ENCODE results near the gene PITX1. TPM values are rescaled to one million over a fixed set of nuclear protein-coding genes. Genes with fewer than 3 reads are reported as not detected.

Gene PITX1
- total RNA-seq, 4 donors from 2014 or later: 0.15 to 3.9 (median 1.6) TPM

DNA sequence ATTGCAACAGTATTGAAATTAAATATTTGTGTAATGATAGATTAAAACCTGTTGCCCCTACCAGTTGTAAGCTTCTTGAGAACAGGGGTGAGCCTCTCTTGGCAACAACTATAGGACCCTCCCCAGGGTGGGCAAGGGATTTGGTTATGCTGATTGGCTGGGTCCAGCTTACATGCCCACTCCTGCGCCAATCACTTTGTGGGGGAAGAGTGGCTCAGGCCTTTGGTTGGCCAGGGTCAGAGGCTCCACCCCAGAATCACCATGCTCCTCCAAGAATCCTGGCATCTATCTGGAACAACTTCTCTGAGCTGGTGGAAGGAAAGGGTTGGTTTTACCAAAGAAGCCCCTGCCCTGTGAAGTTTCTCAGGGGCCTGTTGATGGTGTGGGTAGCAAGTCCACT is 8.6 kb upstream of the PITX1 start:
- 100% methylated on average over 1 of the region's 1 CpG for WGBS, 2 donors
- no peak for DNase-seq (ENCODE audit: low spot score in 2 of 2)
- intact Hi-C loops (cut with DNase I; ENCODE audit: low total_unique reads): no loop called here
- TF ChIP-seq, protein P1, sequence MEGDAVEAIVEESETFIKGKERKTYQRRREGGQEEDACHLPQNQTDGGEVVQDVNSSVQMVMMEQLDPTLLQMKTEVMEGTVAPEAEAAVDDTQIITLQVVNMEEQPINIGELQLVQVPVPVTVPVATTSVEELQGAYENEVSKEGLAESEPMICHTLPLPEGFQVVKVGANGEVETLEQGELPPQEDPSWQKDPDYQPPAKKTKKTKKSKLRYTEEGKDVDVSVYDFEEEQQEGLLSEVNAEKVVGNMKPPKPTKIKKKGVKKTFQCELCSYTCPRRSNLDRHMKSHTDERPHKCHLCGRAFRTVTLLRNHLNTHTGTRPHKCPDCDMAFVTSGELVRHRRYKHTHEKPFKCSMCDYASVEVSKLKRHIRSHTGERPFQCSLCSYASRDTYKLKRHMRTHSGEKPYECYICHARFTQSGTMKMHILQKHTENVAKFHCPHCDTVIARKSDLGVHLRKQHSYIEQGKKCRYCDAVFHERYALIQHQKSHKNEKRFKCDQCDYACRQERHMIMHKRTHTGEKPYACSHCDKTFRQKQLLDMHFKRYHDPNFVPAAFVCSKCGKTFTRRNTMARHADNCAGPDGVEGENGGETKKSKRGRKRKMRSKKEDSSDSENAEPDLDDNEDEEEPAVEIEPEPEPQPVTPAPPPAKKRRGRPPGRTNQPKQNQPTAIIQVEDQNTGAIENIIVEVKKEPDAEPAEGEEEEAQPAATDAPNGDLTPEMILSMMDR (IDR thresholded peaks at IDR 0.05): no peak
- no peak for TF ChIP-seq POLR2A (IDR thresholded peaks at IDR 0.05)
- no peak overlapping the region for H3K4me3 ChIP-seq (ENCODE audit: low read depth, poor library complexity, severe bottlenecking)

DNA sequence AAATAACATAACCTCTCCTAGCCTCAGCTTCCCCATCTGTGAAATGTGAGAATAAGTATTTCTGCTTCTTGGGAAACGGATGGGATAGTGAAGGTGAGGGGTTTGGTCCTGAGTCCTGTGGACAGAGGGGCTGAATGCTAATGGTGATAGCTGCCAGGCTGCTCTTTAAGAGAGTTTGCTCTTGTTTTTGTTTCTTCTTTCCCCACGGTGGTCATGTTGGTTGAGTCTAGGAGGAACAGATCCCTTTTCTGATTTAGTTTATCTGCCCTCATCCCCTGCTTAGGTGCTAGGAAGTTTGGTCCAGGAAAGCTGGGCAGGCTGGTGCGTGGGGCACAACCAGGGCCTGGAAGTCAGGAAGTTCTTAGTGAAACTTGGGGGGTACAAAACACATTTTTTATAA is 7.7 kb upstream of the PITX1 start:
- intact Hi-C loops (cut with DNase I; ENCODE audit: low total_unique reads): no loop called here
- TF ChIP-seq POLR2A (IDR thresholded peaks at IDR 0.05): no peak
- TF ChIP-seq, protein P1 (IDR thresholded peaks at IDR 0.05): no peak
- H3K4me3 ChIP-seq (ENCODE audit: low read depth, poor library complexity, severe bottlenecking): no peak overlapping the region
- WGBS, 2 donors: 73 to 80% methylated on average over 3 of the region's 3 CpGs
- DNase-seq (ENCODE audit: low spot score in 2 of 2): no peak

DNA sequence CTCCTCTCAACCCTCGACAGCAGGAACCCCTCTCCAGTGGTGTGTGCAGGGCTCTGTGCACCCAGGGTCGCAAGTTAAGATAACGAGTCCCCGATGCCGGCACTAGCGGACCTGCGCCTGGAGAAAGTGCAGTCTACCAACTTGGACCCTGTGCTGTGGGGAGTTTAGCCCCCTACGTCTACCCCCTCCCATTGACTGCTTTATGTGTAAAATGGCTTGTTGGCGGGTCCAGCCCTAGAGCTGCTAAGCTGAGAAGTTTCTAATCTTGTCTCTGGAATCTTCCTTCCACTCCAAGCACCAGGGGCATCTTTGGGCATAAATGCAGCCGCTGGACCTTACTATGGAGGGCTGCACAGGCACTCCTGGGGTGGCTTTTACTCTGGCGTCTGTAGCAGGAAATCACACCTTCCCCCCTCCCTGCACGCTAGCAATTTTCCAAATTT is 7.1 kb upstream of the PITX1 start:
- no peak overlapping the region for H3K4me3 ChIP-seq (ENCODE audit: low read depth, poor library complexity, severe bottlenecking)
- intact Hi-C loops (cut with DNase I; ENCODE audit: low total_unique reads): no loop called here
- no peak for DNase-seq (ENCODE audit: low spot score in 2 of 2)
- TF ChIP-seq, protein P1 (IDR thresholded peaks at IDR 0.05): no peak
- no peak for TF ChIP-seq POLR2A (IDR thresholded peaks at IDR 0.05)
- 64 to 67% methylated on average over 12 of the region's 12 CpGs for WGBS, 2 donors

DNA sequence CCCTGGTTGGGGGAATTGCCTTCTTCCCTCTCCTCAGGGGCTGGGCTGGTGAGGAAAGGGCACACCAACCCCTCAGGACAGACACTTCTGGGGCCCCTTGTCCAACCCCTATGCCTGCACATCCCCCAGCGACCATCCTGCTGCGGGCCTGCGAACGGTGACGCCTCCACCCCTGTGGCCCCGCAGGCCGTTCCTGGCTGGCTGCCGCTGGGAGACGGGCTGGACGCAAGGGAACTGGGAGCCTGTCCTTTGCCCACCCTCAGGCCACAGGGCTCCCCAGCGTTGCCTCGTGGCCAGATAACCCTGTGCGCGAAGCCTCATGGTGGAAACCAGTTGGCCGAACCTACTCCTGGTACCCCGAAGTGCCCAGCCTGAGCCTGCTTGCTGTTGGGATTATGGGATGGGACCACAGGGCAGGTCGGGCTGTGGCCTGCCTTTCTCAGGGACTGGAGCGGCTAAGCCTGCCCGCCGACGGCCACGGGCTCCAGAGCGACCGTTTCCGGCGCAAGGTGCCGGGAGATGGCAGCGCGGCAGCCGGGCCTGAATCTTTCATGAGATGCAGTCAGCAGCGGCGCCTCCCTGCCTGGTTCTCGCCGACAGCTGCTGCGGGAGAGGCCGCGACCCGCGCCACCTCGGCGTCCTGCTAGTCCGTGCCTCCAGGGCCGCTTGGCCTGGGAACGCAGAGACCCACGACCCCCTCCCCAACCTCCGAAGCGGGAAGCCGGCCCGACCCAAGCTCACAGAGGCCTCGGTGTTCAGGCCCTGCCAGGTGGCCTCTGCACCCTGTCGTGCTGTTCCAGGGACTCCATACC is 6.5 kb upstream of the PITX1 start:
- DNase-seq (ENCODE audit: low spot score in 2 of 2): no peak
- 9 to 13% methylated on average over 38 to 39 of the region's 51 CpGs for WGBS, 2 donors
- no peak overlapping the region for H3K4me3 ChIP-seq (ENCODE audit: low read depth, poor library complexity, severe bottlenecking)
- no peak for TF ChIP-seq POLR2A (IDR thresholded peaks at IDR 0.05)
- TF ChIP-seq, protein P1 (IDR thresholded peaks at IDR 0.05): no peak
- intact Hi-C loops (cut with DNase I; ENCODE audit: low total_unique reads): no loop called here

DNA sequence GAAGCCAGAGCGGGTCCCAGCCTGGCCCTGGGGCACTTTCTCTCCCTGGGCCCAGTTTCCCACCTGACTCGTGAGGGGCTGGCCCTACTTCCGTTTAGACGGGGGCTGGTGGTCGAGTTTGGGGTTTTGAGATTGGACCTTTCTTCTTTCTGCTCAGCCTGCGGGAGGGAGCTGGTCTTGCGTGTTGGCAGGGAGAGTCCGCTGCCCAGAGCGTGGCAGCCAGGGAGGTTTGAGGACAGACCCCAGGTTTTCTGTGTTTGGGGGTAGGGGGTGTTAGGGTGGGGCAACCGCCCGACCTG is 6.0 kb upstream of the PITX1 start:
- no peak for TF ChIP-seq POLR2A (IDR thresholded peaks at IDR 0.05)
- TF ChIP-seq, protein P1 (IDR thresholded peaks at IDR 0.05): no peak
- 17 to 22% methylated on average over 10 to 11 of the region's 11 CpGs for WGBS, 2 donors
- intact Hi-C loops (cut with DNase I; ENCODE audit: low total_unique reads): no loop called here
- no peak overlapping the region for H3K4me3 ChIP-seq (ENCODE audit: low read depth, poor library complexity, severe bottlenecking)
- DNase-seq (ENCODE audit: low spot score in 2 of 2): no peak

All from lower leg skin (tissue), 4 donors.